Gastroesophageal sphincter (tissue), 4 donors: ENCODE data around the gene WNT7B. TPM values are rescaled to one million over a fixed set of nuclear protein-coding genes. Genes with fewer than 3 reads are reported as not detected.

Experiments used
- ATAC-seq: fragments of 150-250 bp; one replicate; pipeline ENCODE4 v1.9.1; 2016; ENCODE audit warnings: mild to moderate bottlenecking, moderate library complexity
- H3K27ac ChIP-seq, 4 donors: fragments of 200-600 bp; sonication (generic) in 3 of 4; 1 replicate in 3 of 4; 2 replicates in 1 of 4; pipeline ENCODE4 v1.5.1; 2016 to 2019
- H3K27me3 ChIP-seq: fragments of 200-600 bp; sonication (generic); one replicate; pipeline ENCODE4 v1.5.1; 2019
- H3K36me3 ChIP-seq, 2 donors: fragments of 200-600 bp; sonication (generic); one replicate each; pipeline ENCODE4 v1.5.1; 2019; ENCODE audit warnings: control low read depth in 1 of 2
- H3K4me1 ChIP-seq, 3 donors: fragments of 200-600 bp; sonication (generic); 1 replicate in 2 of 3; 2 replicates in 1 of 3; pipeline ENCODE4 v1.5.1; 2016 to 2019; ENCODE audit warnings: control low read depth in 2 of 3
- H3K4me3 ChIP-seq, 2 donors: fragments of 200-600 bp; sonication (generic); one replicate each; pipeline ENCODE4 v1.5.1; 2019; ENCODE audit warnings: mild to moderate bottlenecking in 1 of 2, moderate library complexity in 1 of 2
- H3K9me3 ChIP-seq, 3 donors: fragments of 200-600 bp; sonication (generic); one replicate each; pipeline ENCODE4 v1.5.1; 2017 to 2019; ENCODE audit warnings: control low read depth in 2 of 3
- EP300 ChIP-seq: sonication (generic); formaldehyde crosslinking; IDR thresholded peaks from one replicate; pipeline ENCODE4 v1.6.1; 2017; ENCODE audit warnings: antibody characterized with exemption, mild to moderate bottlenecking
- POLR2A ChIP-seq, 2 donors: fragments of 450-650 bp; IDR thresholded peaks; one replicate each; pipeline ENCODE4 v1.6.1; 2017; ENCODE audit warnings: antibody characterized with exemption in 2 of 2, mild to moderate bottlenecking in 2 of 2, moderate library complexity in 1 of 2
- POLR2AphosphoS5 ChIP-seq: sonication (generic); formaldehyde crosslinking; IDR thresholded peaks from one replicate; pipeline ENCODE4 v1.6.1; 2017; ENCODE audit warnings: antibody characterized with exemption
- WGBS, 2 donors: methylation state at CpG; one replicate each; pipeline ENCODE4 v1.1.5; 2018; ENCODE audit warnings: low coverage in 1 of 2; 5-methylcytosine and 5-hydroxymethylcytosine counted together
- total RNA-seq, 4 donors: library from RNA; depleted of rRNA; stranded (reverse); fragments of >200 nt; gene quantifications; one replicate each; pipeline ENCODE4 v1.1.0, GENCODE V29; 2016
- TF ChIP-seq, protein P1 (sequence below), 4 experiments: fragments of 200-600 bp in 2 of 4; fragments of 450-650 bp in 2 of 4; sonication (generic) in 1 of 4; IDR thresholded peaks; one replicate each; pipeline ENCODE4 v1.5.1; 2017 to 2019; ENCODE audit warnings: antibody characterized with exemption in 4 of 4, mild to moderate bottlenecking in 2 of 4, moderate library complexity in 2 of 4

Gene WNT7B
- total RNA-seq, 4 donors from 2014 or later, result 1.2 TPM; not detected in 3

DNA sequence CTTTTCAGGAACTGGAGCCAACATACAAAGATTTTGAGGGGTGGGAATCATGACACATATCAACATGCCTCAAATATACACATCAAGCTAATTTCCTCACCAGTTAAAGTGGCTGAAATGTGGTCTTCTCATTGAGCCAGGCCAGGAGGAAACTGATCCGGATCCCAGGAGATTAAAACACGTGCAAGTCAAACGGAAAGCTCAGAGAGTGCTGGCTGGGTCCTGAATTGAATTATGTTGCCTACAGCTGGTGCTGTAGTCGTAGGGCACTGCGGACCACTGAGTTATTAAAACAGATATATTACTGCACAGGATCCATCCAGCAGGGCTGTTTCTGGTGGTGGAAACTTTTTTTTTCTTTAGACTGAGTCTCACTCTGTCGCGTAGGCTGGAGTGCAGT, 14.1 kb upstream of the WNT7B start:
- no peak overlapping the region for H3K4me3 ChIP-seq
- TF ChIP-seq POLR2AphosphoS5 (no peak), EP300 (no peak), POLR2A (IDR thresholded peaks at IDR 0.05) (no peak)
- TF ChIP-seq, protein P1, sequence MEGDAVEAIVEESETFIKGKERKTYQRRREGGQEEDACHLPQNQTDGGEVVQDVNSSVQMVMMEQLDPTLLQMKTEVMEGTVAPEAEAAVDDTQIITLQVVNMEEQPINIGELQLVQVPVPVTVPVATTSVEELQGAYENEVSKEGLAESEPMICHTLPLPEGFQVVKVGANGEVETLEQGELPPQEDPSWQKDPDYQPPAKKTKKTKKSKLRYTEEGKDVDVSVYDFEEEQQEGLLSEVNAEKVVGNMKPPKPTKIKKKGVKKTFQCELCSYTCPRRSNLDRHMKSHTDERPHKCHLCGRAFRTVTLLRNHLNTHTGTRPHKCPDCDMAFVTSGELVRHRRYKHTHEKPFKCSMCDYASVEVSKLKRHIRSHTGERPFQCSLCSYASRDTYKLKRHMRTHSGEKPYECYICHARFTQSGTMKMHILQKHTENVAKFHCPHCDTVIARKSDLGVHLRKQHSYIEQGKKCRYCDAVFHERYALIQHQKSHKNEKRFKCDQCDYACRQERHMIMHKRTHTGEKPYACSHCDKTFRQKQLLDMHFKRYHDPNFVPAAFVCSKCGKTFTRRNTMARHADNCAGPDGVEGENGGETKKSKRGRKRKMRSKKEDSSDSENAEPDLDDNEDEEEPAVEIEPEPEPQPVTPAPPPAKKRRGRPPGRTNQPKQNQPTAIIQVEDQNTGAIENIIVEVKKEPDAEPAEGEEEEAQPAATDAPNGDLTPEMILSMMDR (IDR thresholded peaks at IDR 0.05), result no peak
- H3K4me1 ChIP-seq, result peaks cover 0 to 19% (median 11%) of the 10 kb centered on the region in 3 donors
- peaks cover under 1% of the 10 kb centered on the region for H3K27me3 ChIP-seq
- no peak for ATAC-seq
- no peak overlapping the region for H3K27ac ChIP-seq
- H3K36me3 ChIP-seq, result no peaks in the 10 kb centered on the region
- WGBS, 2 donors, result 42 to 79% methylated on average over 4 to 5 of the region's 7 CpGs
- peaks cover 0 to 1% (median 0%) of the 10 kb centered on the region in 3 donors for H3K9me3 ChIP-seq

DNA sequence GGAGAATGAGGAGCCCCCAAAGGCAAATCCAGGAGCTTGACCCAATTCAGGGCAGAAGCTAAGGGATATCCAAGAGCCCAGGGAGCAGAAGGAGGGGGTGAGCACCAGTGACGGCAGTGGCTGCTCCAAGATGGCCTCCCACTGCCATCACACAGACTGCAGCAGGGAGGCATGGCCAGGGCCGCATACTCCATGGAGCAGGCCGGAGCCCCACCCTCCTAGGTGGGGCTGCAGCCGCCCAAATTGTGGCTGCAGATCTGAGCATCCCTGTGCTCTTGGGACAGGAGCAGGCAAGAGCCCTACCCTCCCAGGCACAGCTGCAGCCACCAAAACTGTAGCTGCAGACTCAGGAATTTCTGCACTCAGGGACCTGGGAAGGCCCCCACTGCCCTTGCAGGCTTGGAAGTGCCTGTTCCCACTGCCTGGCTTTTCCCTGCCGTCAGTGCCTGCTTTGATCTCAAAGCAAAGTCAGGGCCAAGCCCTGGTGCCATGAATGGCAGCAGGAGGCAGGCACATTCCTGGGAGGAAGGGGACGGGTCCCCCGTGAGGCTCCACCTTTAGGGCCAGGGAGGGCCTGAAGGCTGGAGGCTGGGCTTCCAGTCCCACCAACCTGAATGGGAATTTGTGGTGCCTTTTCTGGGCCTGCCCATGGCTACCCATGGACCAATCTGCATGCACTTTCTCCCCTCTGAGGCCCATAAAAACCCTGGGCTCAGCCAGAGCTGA, 10.3 kb upstream of the WNT7B start:
- Histone ChIP-seq H3K4me1 (no peaks in the 10 kb centered on the region), H3K27me3 (peaks cover 3% of the 10 kb centered on the region), H3K9me3 (peaks cover 0 to 13% (median 0%) of the 10 kb centered on the region in 3 donors), H3K36me3 (no peaks in the 10 kb centered on the region), H3K4me3 (no peak overlapping the region), H3K27ac (no peak overlapping the region)
- ATAC-seq, result no peak
- WGBS, 2 donors, result 100% methylated on average over 4 of the region's 7 CpGs; no CpG with 5 or more reads in 1 of the 2 donors
- TF ChIP-seq, protein P1 (IDR thresholded peaks at IDR 0.05), result no peak
- TF ChIP-seq POLR2A (IDR thresholded peaks at IDR 0.05) (no peak), POLR2AphosphoS5 (no peak), EP300 (no peak)

DNA sequence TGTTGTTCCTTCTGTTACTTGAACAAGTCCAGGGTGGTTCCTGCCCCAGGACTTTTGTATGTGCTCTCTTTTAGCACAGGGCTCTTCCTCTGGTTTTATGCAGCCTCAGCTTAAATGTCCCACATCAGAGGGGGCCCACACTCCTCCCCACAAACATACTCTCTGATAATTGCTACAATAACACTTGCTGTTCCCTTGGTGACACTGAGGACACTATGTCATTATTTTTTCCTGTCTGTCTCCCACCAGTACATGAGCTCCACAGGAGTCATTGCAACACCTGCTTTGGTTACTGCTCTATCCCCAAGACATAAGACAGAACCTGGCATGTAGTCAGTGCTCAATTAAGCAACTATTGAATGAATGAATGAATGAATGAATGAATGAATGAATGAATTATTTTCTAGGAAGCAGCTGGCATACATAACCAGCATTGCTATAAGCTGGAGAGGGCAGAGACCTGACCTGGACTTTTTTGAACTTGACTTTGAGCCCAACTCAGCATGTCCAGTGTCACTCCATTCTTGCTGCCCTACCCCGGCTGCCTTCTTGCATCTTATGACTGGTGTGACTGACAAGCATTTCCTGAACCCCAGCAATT, 7.5 kb upstream of the WNT7B start:
- Histone ChIP-seq H3K4me3 (no peak overlapping the region), H3K4me1 (no peaks in the 10 kb centered on the region), H3K27me3 (peaks cover 3% of the 10 kb centered on the region), H3K27ac (no peak overlapping the region), H3K9me3 (peaks cover 0 to 13% (median 0%) of the 10 kb centered on the region in 3 donors), H3K36me3 (no peaks in the 10 kb centered on the region)
- TF ChIP-seq POLR2AphosphoS5 (no peak), EP300 (no peak), POLR2A (IDR thresholded peaks at IDR 0.05) (no peak)
- TF ChIP-seq, protein P1 (IDR thresholded peaks at IDR 0.05), result no peak
- no peak for ATAC-seq
- WGBS, 2 donors, result 71 to 100% methylated on average over 1 of the region's 1 CpG

DNA sequence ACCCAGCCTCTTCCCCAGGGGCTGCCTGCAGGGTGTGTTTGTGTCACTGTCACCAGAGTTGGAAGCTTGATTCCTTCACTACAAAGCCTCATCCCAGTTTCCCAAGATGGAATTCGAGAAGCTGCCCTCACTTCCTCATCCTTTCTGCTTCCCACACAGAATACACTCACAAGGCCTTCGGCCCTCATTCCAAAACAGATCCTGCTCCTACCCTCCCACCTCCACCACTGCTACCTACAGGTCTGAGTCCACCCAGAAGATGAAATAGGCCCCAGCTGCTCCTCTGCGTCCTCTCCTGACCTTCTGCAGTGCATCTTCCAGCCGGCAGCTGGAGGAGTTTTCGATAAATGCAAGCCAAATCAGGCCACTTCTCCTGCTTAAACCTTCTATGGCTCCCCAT, 6.8 kb upstream of the WNT7B start:
- Histone ChIP-seq H3K4me3 (no peak overlapping the region), H3K4me1 (peaks cover 0 to 5% (median 0%) of the 10 kb centered on the region in 3 donors), H3K27me3 (peaks cover 8% of the 10 kb centered on the region), H3K36me3 (no peaks in the 10 kb centered on the region), H3K27ac (no peak overlapping the region), H3K9me3 (peaks cover 0 to 13% (median 0%) of the 10 kb centered on the region in 3 donors)
- TF ChIP-seq POLR2A (IDR thresholded peaks at IDR 0.05), result no peak
- TF ChIP-seq, protein P1 (IDR thresholded peaks at IDR 0.05), result no peak
- TF ChIP-seq EP300, result no peak
- TF ChIP-seq POLR2AphosphoS5, result no peak
- ATAC-seq, result no peak
- 61 to 70% methylated on average over 3 to 5 of the region's 5 CpGs for WGBS, 2 donors
